ENCODE data around the gene KLF13.

Gene KLF13

DNA sequence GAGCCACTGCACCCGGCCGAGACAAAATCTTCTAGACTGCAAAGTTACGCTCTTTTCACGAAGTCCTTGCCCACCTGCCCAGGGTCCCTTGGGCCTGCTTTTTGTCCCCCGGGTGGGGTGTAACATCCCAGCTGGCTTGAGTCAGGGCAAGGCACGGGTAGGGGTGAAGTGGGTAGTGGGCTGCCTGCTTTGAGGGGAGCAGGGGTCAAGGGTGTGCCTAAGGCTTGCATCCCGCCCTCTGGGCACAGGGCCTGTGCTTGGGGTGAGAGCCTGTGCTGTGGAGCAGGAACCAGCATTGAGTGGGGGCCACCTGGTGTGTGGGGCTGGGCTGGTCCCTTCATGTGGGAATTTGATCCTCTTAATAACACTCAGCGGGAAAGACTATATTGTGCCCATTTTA is 74.6 kb downstream of the KLF13 start:
- DNase-seq (ENCODE audit: low read depth): no peak

DNA sequence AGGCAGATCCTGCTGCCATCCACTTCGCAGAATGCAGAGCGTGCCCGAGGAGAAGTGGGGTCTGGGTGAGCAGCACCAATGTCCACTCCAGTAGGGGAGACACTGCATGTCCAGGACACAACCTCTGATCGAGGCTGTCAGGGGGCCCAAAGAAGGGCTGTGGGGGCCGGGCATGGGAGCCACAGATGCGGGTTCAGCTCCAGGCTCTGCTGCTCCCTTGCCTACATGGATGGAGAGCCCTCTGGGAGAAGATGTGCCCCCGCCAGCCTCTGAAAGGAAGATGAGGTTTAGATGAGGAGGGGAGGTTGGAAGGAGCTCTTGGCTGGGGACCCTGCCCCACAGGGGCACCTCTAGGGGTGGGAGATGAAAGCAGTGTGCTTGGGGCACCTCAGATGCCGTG is 75.4 kb downstream of the KLF13 start:
- DNase-seq (ENCODE audit: low read depth): no peak

DNA sequence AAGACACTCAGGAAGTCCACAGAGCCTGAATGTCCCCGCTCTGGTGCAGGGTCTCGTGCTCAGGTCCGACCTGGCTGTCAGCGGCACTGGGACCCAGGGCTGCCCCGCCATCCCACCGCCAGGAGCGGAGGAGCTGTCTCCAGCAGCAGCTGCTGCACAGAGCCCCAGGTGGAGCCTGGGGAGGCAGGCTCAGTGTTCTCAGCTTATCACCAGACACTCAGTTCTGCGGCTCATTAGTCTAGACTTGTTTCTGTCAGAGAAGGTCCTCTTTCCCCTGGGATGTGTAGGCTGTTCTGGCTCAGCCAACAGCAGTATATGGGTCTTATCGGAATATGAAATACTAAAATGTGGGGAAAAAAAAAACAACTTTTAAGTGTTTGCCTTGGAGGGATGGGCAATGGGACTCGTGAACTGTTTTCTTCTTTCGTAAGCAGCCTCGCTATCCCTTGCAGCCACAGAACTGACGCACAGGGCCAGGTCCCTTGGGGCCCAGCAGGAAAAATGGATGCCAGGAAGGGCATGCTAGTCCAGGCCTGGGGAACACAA is 75.9 kb downstream of the KLF13 start:
- DNase-seq (ENCODE audit: low read depth): no peak

DNA sequence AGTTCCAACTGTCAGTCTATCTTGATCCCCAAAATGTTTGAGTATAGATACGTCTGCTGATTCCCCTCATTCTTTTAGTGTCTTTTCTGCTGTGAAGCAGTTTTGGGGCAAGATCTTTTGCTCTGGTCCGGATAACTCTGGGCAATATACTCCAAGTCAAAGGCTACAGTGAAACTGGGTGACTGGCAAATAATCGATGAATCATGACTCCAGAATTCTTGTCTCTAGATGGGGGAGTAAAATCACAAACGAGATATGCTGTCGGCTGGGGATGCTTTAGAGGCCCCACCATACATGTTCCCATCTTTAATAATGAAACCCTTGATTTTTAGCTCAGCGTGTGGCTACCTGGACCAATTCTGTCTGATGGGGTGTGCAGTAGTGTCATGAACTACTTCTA is 76.5 kb downstream of the KLF13 start:
- DNase-seq (ENCODE audit: low read depth): no peak

DNA sequence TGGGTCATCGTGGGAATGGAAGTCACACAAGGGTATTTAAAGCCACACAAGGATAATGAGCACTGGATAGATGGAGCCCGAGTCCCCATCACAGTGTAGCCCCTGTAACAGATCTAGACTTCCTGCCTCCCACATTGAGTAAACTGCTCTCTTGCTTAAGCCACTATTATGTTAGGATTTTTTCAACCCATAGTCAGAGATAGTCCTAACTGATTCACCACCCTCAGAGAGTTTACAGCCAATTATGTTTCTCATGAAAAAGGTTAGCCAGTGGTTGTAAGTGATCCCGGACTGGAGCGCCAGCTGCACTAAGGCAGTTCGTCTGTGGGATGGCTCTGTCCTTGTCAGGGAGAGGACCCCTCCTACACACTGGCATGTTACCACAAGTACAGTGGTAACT is 77.0 kb downstream of the KLF13 start:
- DNase-seq (ENCODE audit: low read depth): no peak

DNA sequence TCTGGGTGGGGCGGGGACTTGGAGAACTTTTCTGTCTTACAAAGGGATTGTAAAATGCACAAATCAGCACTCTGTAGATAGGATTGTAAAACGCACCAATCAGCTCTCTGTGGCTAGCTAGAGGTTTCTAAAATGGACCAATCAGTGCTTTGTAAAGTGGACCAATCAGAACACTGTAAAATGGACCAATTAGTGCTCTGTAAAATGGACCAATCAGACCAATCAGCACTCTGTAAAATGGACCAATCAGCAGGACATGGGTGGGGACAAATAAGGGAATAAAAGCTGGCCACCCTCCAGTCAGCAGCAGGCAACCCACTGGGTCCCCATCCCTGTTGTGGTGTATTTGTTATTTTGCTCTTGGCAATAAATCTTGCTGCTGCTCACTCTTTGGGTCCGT is 77.7 kb downstream of the KLF13 start:
- no peak for DNase-seq (ENCODE audit: low read depth)

DNA sequence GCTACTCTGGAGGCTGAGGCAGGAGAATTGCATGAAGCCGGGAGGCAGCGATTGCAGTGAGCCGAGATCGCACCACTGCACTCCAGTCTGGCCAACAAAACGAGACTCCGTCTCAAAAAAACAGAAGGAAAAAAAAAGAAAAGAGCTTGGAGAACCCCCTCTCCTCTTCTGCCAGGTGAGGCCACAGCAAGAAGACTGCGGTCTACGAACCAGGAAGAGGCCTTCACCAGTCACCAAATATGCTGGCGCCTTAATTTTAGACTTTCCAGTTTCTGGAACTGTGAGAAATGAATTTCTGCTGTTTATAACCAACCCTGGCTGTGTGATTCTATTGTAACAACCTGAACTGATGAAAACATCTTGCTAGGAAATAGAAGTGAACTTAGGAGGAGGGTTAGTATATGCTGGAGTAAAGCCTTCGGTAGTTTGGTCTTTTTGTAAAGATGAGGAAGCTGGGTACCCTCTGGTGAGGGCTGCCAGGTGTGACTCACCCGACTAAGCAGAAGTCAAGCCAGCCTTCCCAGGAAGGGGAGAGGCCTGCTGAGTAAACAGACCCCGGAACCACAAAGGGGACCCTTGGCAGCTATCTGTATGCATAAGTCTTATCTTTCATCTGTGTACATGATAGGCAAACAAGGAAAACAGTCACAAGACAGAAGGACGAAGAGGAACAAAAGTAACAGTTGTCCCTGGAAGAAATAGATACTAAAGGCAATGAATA is 78.7 kb downstream of the KLF13 start:
- no peak for DNase-seq (ENCODE audit: low read depth)

GRCh38 chr15:31407376-31407775 is 80.7 kb downstream of the KLF13 start:
- no peak for DNase-seq (ENCODE audit: low read depth)

GRCh38 chr15:31407851-31408250 is 81.2 kb downstream of the KLF13 start:
- no peak for DNase-seq (ENCODE audit: low read depth)

GRCh38 chr15:31408724-31409123 is 82.1 kb downstream of the KLF13 start:
- DNase-seq (ENCODE audit: low read depth): no peak

GRCh38 chr15:31409171-31409570 is 82.5 kb downstream of the KLF13 start:
- DNase-seq (ENCODE audit: low read depth): no peak

GRCh38 chr15:31412824-31413223 is 86.2 kb downstream of the KLF13 start:
- DNase-seq (ENCODE audit: low read depth): no peak

GRCh38 chr15:31415201-31415600 is 88.6 kb downstream of the KLF13 start:
- DNase-seq (ENCODE audit: low read depth): no peak

DNA sequence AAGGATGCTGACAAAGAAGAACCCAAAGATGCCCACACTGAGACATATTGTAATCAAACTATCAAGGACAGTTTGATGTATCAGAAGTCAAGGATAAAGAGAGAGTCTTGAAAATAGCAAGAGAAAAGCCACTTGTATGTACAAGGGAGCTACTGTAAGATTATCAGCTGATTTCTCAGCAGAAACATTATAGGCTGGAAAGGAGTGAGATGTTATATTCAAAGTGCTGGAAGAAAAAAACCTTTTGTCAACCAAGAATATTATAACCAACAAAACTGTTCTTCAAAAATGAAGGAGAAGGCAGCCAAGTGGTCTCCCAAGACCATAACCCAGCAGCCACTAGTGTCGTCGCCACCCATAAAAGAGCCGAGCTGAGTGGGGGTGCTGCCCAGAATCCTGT is 93.2 kb downstream of the KLF13 start:
- DNase-seq (ENCODE audit: low read depth): no peak

GRCh38 chr15:31427411-31427810 is 100.8 kb downstream of the KLF13 start:
- no peak for DNase-seq (ENCODE audit: low read depth)

Data from activated gamma-delta T cell treated with anti-CD3 and anti-CD28 coated beads, Interleukin-2, amount 50 U/mL, for 16 hours (primary cell).